ENCODE results near the gene AUP1. TPM values are rescaled to one million over a fixed set of nuclear protein-coding genes. Genes with fewer than 3 reads are reported as not detected.
A peak's percentile ranks its signal among the peaks of the same experiment; 100 is the strongest.

AUP1 gene
- total and polyA plus RNA-seq, 9 of the 15 experiments (the other 6 are each of a cell fraction or from before 2014, with no cell fraction given): 70.7 to 245 (median 165) TPM

DNA sequence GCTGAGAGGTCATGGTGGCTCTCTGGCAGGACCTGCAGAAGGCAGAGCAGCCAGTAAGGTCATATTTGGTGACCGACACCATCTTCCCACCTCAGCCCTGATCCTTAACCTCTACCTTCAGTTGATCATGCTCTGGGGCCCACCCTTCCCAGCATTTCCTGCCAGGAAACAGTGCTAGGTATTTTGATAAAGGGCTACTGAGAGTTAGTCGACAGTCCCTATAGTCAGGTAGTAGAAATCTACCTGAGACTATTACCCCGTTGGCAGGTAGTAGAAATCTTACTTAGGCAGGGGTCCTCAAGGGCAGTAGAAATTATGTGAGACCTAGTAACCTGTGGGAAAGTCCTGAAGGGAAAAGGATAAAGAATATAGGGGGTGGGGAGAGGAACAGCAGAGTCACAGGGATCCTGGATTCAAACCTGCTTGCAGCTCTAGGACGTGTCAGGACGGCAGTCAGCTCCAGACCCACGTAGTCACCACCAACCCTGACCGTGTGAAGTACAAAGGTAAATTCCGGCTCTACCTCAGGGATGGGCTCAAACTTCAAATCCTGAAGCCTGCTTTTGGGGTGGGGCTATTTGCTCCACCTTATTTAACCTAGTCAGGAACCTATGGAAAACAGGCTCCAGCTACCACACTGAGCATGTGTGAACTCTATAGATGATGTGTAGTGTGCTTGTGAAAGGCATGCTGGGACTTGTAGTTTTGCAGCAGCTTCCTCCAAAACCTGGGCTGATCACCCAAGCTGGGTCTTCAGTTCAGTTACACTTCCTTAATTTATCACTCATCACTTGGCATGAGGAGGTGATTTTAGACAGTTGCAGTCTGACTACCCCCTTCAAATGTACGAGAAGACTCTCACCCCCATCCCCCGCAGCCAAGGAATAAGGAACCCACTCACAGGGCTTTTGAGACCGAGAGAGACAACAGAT lies 3.5 kb downstream of the AUP1 start, which contains the start of gene DQX1 (continued):
- TF ChIP-seq, protein P1, sequence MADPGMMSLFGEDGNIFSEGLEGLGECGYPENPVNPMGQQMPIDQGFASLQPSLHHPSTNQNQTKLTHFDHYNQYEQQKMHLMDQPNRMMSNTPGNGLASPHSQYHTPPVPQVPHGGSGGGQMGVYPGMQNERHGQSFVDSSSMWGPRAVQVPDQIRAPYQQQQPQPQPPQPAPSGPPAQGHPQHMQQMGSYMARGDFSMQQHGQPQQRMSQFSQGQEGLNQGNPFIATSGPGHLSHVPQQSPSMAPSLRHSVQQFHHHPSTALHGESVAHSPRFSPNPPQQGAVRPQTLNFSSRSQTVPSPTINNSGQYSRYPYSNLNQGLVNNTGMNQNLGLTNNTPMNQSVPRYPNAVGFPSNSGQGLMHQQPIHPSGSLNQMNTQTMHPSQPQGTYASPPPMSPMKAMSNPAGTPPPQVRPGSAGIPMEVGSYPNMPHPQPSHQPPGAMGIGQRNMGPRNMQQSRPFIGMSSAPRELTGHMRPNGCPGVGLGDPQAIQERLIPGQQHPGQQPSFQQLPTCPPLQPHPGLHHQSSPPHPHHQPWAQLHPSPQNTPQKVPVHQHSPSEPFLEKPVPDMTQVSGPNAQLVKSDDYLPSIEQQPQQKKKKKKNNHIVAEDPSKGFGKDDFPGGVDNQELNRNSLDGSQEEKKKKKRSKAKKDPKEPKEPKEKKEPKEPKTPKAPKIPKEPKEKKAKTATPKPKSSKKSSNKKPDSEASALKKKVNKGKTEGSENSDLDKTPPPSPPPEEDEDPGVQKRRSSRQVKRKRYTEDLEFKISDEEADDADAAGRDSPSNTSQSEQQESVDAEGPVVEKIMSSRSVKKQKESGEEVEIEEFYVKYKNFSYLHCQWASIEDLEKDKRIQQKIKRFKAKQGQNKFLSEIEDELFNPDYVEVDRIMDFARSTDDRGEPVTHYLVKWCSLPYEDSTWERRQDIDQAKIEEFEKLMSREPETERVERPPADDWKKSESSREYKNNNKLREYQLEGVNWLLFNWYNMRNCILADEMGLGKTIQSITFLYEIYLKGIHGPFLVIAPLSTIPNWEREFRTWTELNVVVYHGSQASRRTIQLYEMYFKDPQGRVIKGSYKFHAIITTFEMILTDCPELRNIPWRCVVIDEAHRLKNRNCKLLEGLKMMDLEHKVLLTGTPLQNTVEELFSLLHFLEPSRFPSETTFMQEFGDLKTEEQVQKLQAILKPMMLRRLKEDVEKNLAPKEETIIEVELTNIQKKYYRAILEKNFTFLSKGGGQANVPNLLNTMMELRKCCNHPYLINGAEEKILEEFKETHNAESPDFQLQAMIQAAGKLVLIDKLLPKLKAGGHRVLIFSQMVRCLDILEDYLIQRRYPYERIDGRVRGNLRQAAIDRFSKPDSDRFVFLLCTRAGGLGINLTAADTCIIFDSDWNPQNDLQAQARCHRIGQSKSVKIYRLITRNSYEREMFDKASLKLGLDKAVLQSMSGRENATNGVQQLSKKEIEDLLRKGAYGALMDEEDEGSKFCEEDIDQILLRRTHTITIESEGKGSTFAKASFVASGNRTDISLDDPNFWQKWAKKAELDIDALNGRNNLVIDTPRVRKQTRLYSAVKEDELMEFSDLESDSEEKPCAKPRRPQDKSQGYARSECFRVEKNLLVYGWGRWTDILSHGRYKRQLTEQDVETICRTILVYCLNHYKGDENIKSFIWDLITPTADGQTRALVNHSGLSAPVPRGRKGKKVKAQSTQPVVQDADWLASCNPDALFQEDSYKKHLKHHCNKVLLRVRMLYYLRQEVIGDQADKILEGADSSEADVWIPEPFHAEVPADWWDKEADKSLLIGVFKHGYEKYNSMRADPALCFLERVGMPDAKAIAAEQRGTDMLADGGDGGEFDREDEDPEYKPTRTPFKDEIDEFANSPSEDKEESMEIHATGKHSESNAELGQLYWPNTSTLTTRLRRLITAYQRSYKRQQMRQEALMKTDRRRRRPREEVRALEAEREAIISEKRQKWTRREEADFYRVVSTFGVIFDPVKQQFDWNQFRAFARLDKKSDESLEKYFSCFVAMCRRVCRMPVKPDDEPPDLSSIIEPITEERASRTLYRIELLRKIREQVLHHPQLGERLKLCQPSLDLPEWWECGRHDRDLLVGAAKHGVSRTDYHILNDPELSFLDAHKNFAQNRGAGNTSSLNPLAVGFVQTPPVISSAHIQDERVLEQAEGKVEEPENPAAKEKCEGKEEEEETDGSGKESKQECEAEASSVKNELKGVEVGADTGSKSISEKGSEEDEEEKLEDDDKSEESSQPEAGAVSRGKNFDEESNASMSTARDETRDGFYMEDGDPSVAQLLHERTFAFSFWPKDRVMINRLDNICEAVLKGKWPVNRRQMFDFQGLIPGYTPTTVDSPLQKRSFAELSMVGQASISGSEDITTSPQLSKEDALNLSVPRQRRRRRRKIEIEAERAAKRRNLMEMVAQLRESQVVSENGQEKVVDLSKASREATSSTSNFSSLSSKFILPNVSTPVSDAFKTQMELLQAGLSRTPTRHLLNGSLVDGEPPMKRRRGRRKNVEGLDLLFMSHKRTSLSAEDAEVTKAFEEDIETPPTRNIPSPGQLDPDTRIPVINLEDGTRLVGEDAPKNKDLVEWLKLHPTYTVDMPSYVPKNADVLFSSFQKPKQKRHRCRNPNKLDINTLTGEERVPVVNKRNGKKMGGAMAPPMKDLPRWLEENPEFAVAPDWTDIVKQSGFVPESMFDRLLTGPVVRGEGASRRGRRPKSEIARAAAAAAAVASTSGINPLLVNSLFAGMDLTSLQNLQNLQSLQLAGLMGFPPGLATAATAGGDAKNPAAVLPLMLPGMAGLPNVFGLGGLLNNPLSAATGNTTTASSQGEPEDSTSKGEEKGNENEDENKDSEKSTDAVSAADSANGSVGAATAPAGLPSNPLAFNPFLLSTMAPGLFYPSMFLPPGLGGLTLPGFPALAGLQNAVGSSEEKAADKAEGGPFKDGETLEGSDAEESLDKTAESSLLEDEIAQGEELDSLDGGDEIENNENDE (IDR thresholded peaks at IDR 0.05; ENCODE audit: low read depth, low read length): no peak
- TF ChIP-seq TGIF2 (CRISPR knock-in tag; IDR thresholded peaks at IDR 0.05): no peak
- TF ChIP-seq KAT7 (CRISPR knock-in tag; IDR thresholded peaks at IDR 0.05; ENCODE audit: borderline replicate concordance): no peak
- TF ChIP-seq, protein P2, sequence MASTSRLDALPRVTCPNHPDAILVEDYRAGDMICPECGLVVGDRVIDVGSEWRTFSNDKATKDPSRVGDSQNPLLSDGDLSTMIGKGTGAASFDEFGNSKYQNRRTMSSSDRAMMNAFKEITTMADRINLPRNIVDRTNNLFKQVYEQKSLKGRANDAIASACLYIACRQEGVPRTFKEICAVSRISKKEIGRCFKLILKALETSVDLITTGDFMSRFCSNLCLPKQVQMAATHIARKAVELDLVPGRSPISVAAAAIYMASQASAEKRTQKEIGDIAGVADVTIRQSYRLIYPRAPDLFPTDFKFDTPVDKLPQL (IDR thresholded peaks at IDR 0.05; ENCODE audit: extremely low read depth, insufficient read length): no peak
- no peak for TF ChIP-seq BRD9 (IDR thresholded peaks at IDR 0.05; ENCODE audit: low read depth, partially characterized antibody)
- TF ChIP-seq BHLHE40 (IDR thresholded peaks at IDR 0.05; ENCODE audit: low read length): 0 out of 2 replicates have a peak, but pooled peaks have one; percentile 5
- TF ChIP-seq, protein P3, sequence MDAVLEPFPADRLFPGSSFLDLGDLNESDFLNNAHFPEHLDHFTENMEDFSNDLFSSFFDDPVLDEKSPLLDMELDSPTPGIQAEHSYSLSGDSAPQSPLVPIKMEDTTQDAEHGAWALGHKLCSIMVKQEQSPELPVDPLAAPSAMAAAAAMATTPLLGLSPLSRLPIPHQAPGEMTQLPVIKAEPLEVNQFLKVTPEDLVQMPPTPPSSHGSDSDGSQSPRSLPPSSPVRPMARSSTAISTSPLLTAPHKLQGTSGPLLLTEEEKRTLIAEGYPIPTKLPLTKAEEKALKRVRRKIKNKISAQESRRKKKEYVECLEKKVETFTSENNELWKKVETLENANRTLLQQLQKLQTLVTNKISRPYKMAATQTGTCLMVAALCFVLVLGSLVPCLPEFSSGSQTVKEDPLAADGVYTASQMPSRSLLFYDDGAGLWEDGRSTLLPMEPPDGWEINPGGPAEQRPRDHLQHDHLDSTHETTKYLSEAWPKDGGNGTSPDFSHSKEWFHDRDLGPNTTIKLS (IDR thresholded peaks at IDR 0.05; ENCODE audit: borderline replicate concordance, low read depth): peak; percentile 40; the same call in 1 of the 2 replicates
- no peak for TF ChIP-seq PTRF (tag; IDR thresholded peaks at IDR 0.05)
- TF ChIP-seq ZNF830 (CRISPR knock-in tag; IDR thresholded peaks at IDR 0.05): no peak
- no peak for TF ChIP-seq ATF1 (CRISPR knock-in tag; IDR thresholded peaks at IDR 0.05)
- TF ChIP-seq ATF1 (tag; IDR thresholded peaks at IDR 0.05): peak; percentile 69
- no peak for TF ChIP-seq TAL1 (IDR thresholded peaks at IDR 0.05)
- TF ChIP-seq GABPB1 (CRISPR knock-in tag; IDR thresholded peaks at IDR 0.05): 0 out of 2 replicates have a peak, but pooled peaks have one; percentile 32
- no peak for TF ChIP-seq FOXP1 (CRISPR knock-in tag; IDR thresholded peaks at IDR 0.05)

All from K562 (cell line).